ENCODE data around the gene AKNAD1. TPM values are rescaled to one million over a fixed set of nuclear protein-coding genes. Genes with fewer than 3 reads are reported as not detected.
A peak's percentile ranks its signal among the peaks of the same experiment; 100 is the strongest.
"Not testable (repeated sequence)": the region's sequence is repeated elsewhere in the genome, so short reads cannot be mapped to it uniquely, and the experiment has no call there.

Gene AKNAD1
- polyA plus RNA-seq: 0.06 TPM
- long read RNA-seq, donor 1: 0 reads
- long read RNA-seq, donor 2: 0 reads
- long read RNA-seq, donor 3: 0 reads
- long read RNA-seq, donor 4: 0 reads
- long read RNA-seq, donor 5: 0 reads
- long read RNA-seq, donor 6: 0 reads
- long read RNA-seq, donor 7: 0 reads
- long read RNA-seq, donor 8: 0 reads
- long read RNA-seq, donor 9: 0 reads
- long read RNA-seq, donor 10: 0 reads
- long read RNA-seq, donor 11: 0 reads

GRCh38 chr1:108856994-108857393, at the start of gene AKNAD1:
AKNAD1 (minus strand) TSS chr1:108857094; CDS start chr1:108852664, 4,430 bp downstream.
- no peak for DNase-seq
- Histone ChIP-seq H3K27ac (ENCODE audit: low read length) (no peak within 1 kb of the TSS), H3K27me3 (ENCODE audit: control insufficient read depth, insufficient read depth, low read length) (peaks cover 2% of the 10 kb centered on the region), H3K36me3 (ENCODE audit: control insufficient read depth, insufficient read depth, low read length) (no peaks in the 10 kb centered on the region), H3K4me3 (ENCODE audit: low read length) (no peak within 1 kb of the TSS), H3K4me1 (ENCODE audit: control insufficient read depth, insufficient read depth, low read length) (no peaks in the 10 kb centered on the region), H3K9me3 (ENCODE audit: control insufficient read depth, low read depth, low read length) (no peaks in the 10 kb centered on the region)
- no CpG with 5 or more reads among the region's 1 CpG for WGBS (ENCODE audit: insufficient coverage, low lambda C conversion rate)

- Histone ChIP-seq H3K9me3 (ENCODE audit: control insufficient read depth, low read depth, low read length) (no peaks in the 10 kb centered on the region), H3K27me3 (ENCODE audit: control insufficient read depth, insufficient read depth, low read length) (no peaks in the 10 kb centered on the region), H3K27ac (ENCODE audit: low read length) (no peak overlapping the region), H3K36me3 (ENCODE audit: control insufficient read depth, insufficient read depth, low read length) (peaks cover 14% of the 10 kb centered on the region), H3K4me1 (ENCODE audit: control insufficient read depth, insufficient read depth, low read length) (no peaks in the 10 kb centered on the region), H3K4me3 (ENCODE audit: low read length) (no peak overlapping the region)
- DNase-seq: no peak
- 100% methylated on average over 2 of the region's 3 CpGs for WGBS (ENCODE audit: insufficient coverage, low lambda C conversion rate)
These were observed 44.2 kb upstream of the AKNAD1 start for GRCh38 chr1:108901106-108901505.

DNA sequence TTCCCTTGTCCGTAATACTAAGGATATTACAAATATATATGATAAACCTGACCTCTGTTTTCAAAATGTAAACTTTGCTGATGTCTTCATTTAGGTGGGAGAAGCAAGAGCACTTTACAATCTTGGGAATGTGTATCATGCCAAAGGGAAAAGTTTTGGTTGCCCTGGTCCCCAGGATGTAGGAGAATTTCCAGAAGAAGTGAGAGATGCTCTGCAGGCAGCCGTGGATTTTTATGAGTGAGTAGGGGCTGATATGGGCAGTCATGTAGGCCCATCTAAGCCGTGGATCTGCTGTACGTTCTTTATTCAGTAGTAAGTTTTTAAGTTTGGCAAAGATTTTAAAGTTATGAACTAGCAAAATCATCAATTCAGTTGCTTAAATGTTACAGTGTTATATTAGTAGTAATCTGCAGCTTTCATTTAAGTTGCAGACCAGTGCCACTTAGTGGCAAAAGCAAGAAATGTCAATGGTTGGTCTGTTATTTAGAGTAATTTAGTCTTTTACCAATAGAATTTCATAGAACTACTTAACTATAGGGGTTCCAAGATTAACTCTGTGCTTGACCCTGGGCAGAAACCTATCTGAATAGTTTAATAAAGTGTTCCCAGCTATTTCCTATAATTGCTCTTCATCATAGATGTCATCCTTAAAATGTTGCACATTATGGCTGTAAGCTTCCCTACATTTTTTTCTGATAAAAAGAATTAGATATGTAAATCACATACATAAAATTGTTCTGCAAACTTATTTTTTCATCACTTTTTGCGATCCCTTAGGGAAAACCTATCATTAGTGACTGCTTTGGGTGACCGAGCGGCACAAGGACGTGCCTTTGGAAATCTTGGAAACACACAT, 41.2 kb upstream of the AKNAD1 start:
- DNase-seq: peak; percentile 20 to 49
- Histone ChIP-seq H3K27ac (ENCODE audit: low read length) (no peak overlapping the region), H3K4me3 (ENCODE audit: low read length) (no peak overlapping the region), H3K9me3 (ENCODE audit: control insufficient read depth, low read depth, low read length) (no peaks in the 10 kb centered on the region), H3K27me3 (ENCODE audit: control insufficient read depth, insufficient read depth, low read length) (no peaks in the 10 kb centered on the region), H3K4me1 (ENCODE audit: control insufficient read depth, insufficient read depth, low read length) (no peaks in the 10 kb centered on the region), H3K36me3 (ENCODE audit: control insufficient read depth, insufficient read depth, low read length) (peaks cover 10% of the 10 kb centered on the region)
- WGBS (ENCODE audit: insufficient coverage, low lambda C conversion rate): 65% methylated on average over 3 of the region's 8 CpGs

DNA sequence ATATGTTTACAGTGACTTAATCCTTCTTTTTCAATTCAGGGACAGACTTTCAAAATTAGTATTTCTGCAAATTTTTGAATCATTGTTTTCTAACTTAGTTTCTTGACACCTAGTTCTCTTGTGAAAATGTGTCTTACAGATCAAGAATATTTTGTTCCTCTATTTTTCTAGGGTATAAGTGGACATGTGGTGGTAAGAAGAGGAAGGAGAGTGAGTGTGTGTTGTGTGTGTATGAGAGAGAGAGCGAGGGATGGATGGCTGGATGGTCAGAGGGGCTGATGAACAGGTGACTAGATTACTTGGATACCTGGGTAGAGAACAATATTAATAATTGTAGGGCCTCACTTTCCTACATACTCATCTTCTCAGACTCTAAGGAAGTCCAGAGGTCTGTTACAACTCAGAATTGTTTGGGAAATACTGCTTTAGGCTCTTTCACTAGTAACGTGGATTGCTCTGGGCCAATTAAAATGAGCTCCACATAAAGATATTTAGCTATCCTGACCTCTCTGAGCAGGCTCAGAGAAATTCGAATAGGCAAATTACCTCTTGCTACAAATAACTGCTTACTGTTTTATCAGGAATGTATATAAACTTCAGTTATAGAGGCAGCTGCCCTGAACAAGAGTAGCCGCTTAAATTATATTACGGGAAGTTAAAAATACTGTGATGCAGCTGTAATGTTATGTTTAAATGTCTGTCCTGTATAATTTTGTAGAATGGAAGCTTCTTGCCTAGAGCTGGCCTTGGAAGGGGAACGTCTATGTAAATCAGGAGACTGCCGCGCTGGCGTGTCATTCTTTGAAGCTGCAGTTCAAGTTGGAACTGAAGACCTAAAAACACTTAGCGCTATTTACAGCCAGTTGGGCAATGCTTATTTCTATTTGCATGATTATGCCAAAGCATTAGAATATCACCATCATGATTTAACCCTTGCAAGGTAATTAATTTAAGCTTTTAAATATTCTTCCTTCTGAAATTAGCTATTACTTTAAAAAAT, 39.6 kb upstream of the AKNAD1 start:
- no peak for DNase-seq

GRCh38 chr1:108893141-108893530, 36.2 kb upstream of the AKNAD1 start:
- WGBS (ENCODE audit: insufficient coverage, low lambda C conversion rate): 100% methylated on average over 1 of the region's 4 CpGs
- Histone ChIP-seq H3K9me3 (ENCODE audit: control insufficient read depth, low read depth, low read length) (no peaks in the 10 kb centered on the region), H3K4me3 (ENCODE audit: low read length) (no peak overlapping the region), H3K27me3 (ENCODE audit: control insufficient read depth, insufficient read depth, low read length) (no peaks in the 10 kb centered on the region), H3K27ac (ENCODE audit: low read length) (no peak overlapping the region), H3K36me3 (ENCODE audit: control insufficient read depth, insufficient read depth, low read length) (no peaks in the 10 kb centered on the region), H3K4me1 (ENCODE audit: control insufficient read depth, insufficient read depth, low read length) (no peaks in the 10 kb centered on the region)
- DNase-seq: no peak

More for the DNA sequence above, 39.6 kb upstream of the AKNAD1 start:
- Histone ChIP-seq H3K4me3 (ENCODE audit: low read length) (no peak overlapping the region), H3K36me3 (ENCODE audit: control insufficient read depth, insufficient read depth, low read length) (peaks cover 3% of the 10 kb centered on the region), H3K27ac (ENCODE audit: low read length) (no peak overlapping the region), H3K4me1 (ENCODE audit: control insufficient read depth, insufficient read depth, low read length) (no peaks in the 10 kb centered on the region), H3K27me3 (ENCODE audit: control insufficient read depth, insufficient read depth, low read length) (no peaks in the 10 kb centered on the region), H3K9me3 (ENCODE audit: control insufficient read depth, low read depth, low read length) (no peaks in the 10 kb centered on the region)
- WGBS (ENCODE audit: insufficient coverage, low lambda C conversion rate): no CpG with 5 or more reads among the region's 10 CpGs

- 89% methylated on average over 1 of the region's 3 CpGs for WGBS (ENCODE audit: insufficient coverage, low lambda C conversion rate)
- Histone ChIP-seq H3K9me3 (ENCODE audit: control insufficient read depth, low read depth, low read length) (no peaks in the 10 kb centered on the region), H3K27me3 (ENCODE audit: control insufficient read depth, insufficient read depth, low read length) (no peaks in the 10 kb centered on the region), H3K4me3 (ENCODE audit: low read length) (no peak overlapping the region), H3K36me3 (ENCODE audit: control insufficient read depth, insufficient read depth, low read length) (no peaks in the 10 kb centered on the region), H3K27ac (ENCODE audit: low read length) (no peak overlapping the region), H3K4me1 (ENCODE audit: control insufficient read depth, insufficient read depth, low read length) (no peaks in the 10 kb centered on the region)
- no peak for DNase-seq
These were observed 35.7 kb upstream of the AKNAD1 start for GRCh38 chr1:108892356-108893140.

- no peak overlapping the region for H3K4me3 ChIP-seq (ENCODE audit: low read length)
- DNase-seq: peak; percentile 54 to 82
- H3K36me3 ChIP-seq (ENCODE audit: control insufficient read depth, insufficient read depth, low read length): no peaks in the 10 kb centered on the region
- H3K4me1 ChIP-seq (ENCODE audit: control insufficient read depth, insufficient read depth, low read length): no peaks in the 10 kb centered on the region
- H3K9me3 ChIP-seq (ENCODE audit: control insufficient read depth, low read depth, low read length): no peaks in the 10 kb centered on the region
- 76% methylated on average over 3 of the region's 7 CpGs for WGBS (ENCODE audit: insufficient coverage, low lambda C conversion rate)
- peak overlapping the region; percentile 23 for H3K27ac ChIP-seq (ENCODE audit: low read length)
- H3K27me3 ChIP-seq (ENCODE audit: control insufficient read depth, insufficient read depth, low read length): no peaks in the 10 kb centered on the region
These were observed 33.0 kb upstream of the AKNAD1 start for GRCh38 chr1:108889706-108890384.

DNA sequence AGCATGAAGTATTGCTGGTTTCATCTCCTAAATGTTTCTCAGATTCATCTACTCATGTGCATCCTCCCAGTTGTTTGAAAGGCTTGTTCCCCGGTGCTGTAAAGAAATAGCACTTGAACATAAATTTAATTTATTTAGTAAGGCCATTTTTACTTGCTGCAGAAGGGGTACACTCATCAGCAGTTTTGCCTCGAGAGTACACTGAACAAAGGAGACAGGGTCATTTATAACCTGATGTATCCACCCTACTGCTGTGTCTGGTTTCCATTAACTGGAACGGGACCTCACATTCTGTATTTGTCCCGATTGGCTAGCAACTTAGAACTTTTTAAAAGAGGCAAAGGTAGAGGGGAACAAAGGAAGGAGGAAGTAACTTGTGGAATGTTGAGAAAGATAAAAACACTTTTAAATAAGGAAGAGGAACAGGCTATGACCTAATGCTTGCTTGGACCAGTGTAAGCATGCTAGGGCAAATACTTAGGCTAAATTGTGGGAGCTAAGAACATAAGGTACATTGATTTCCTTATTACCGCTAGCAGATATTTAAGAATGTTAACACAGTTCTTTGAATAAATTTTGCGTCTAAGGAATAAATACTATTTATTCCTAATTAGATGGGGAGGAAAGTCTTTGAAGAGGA, 32.2 kb upstream of the AKNAD1 start:
- not testable (repeated sequence) for H3K27ac ChIP-seq (ENCODE audit: low read length); DNase-seq; H3K36me3 ChIP-seq (ENCODE audit: control insufficient read depth, insufficient read depth, low read length); H3K27me3 ChIP-seq (ENCODE audit: control insufficient read depth, insufficient read depth, low read length); H3K4me3 ChIP-seq (ENCODE audit: low read length); H3K9me3 ChIP-seq (ENCODE audit: control insufficient read depth, low read depth, low read length); H3K4me1 ChIP-seq (ENCODE audit: control insufficient read depth, insufficient read depth, low read length)
- WGBS (ENCODE audit: insufficient coverage, low lambda C conversion rate): no CpG with 5 or more reads among the region's 6 CpGs

GRCh38 chr1:108886292-108886691, 29.4 kb upstream of the AKNAD1 start:
- H3K27me3 ChIP-seq (ENCODE audit: control insufficient read depth, insufficient read depth, low read length): no peaks in the 10 kb centered on the region
- no peak for DNase-seq
- H3K27ac ChIP-seq (ENCODE audit: low read length): no peak overlapping the region
- H3K36me3 ChIP-seq (ENCODE audit: control insufficient read depth, insufficient read depth, low read length): no peaks in the 10 kb centered on the region
- WGBS (ENCODE audit: insufficient coverage, low lambda C conversion rate): no CpG with 5 or more reads among the region's 2 CpGs
- H3K4me3 ChIP-seq (ENCODE audit: low read length): no peak overlapping the region
- H3K9me3 ChIP-seq (ENCODE audit: control insufficient read depth, low read depth, low read length): no peaks in the 10 kb centered on the region
- H3K4me1 ChIP-seq (ENCODE audit: control insufficient read depth, insufficient read depth, low read length): no peaks in the 10 kb centered on the region
